ENCODE data around the gene ZNF296.

DNA sequence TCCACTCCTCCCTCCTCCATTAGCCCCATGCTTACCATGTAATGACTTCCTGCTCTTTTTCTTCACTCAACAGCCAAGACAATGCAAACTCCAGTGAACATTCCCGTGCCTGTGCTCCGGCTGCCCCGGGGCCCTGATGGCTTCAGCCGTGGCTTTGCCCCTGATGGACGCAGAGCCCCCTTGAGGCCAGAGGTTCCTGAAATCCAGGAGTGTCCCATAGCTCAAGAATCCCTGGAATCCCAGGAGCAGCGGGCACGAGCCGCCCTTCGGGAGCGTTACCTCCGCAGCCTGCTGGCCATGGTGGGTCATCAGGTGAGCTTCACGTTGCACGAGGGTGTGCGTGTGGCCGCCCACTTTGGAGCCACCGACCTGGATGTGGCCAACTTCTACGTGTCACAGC, 13.8 kb upstream of the ZNF296 start:
- TF ChIP-seq, protein P1, sequence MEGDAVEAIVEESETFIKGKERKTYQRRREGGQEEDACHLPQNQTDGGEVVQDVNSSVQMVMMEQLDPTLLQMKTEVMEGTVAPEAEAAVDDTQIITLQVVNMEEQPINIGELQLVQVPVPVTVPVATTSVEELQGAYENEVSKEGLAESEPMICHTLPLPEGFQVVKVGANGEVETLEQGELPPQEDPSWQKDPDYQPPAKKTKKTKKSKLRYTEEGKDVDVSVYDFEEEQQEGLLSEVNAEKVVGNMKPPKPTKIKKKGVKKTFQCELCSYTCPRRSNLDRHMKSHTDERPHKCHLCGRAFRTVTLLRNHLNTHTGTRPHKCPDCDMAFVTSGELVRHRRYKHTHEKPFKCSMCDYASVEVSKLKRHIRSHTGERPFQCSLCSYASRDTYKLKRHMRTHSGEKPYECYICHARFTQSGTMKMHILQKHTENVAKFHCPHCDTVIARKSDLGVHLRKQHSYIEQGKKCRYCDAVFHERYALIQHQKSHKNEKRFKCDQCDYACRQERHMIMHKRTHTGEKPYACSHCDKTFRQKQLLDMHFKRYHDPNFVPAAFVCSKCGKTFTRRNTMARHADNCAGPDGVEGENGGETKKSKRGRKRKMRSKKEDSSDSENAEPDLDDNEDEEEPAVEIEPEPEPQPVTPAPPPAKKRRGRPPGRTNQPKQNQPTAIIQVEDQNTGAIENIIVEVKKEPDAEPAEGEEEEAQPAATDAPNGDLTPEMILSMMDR (IDR thresholded peaks at IDR 0.05; ENCODE audit: insufficient read depth, low read length): no peak
- TF ChIP-seq, protein P2, sequence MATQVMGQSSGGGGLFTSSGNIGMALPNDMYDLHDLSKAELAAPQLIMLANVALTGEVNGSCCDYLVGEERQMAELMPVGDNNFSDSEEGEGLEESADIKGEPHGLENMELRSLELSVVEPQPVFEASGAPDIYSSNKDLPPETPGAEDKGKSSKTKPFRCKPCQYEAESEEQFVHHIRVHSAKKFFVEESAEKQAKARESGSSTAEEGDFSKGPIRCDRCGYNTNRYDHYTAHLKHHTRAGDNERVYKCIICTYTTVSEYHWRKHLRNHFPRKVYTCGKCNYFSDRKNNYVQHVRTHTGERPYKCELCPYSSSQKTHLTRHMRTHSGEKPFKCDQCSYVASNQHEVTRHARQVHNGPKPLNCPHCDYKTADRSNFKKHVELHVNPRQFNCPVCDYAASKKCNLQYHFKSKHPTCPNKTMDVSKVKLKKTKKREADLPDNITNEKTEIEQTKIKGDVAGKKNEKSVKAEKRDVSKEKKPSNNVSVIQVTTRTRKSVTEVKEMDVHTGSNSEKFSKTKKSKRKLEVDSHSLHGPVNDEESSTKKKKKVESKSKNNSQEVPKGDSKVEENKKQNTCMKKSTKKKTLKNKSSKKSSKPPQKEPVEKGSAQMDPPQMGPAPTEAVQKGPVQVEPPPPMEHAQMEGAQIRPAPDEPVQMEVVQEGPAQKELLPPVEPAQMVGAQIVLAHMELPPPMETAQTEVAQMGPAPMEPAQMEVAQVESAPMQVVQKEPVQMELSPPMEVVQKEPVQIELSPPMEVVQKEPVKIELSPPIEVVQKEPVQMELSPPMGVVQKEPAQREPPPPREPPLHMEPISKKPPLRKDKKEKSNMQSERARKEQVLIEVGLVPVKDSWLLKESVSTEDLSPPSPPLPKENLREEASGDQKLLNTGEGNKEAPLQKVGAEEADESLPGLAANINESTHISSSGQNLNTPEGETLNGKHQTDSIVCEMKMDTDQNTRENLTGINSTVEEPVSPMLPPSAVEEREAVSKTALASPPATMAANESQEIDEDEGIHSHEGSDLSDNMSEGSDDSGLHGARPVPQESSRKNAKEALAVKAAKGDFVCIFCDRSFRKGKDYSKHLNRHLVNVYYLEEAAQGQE (IDR thresholded peaks at IDR 0.05; ENCODE audit: insufficient replicate concordance, low read depth): no peak

All from HL-60 (cell line).